ENCODE measurements around the gene PRG3.

The PRG3 gene

GRCh38 chr11:57380975-57381374, at the start of gene PRG3:
Gene PRG3 (minus strand): TSS chr11:57381150. CDS start chr11:57380708, 442 bp downstream.
- no peak within 1 kb of the TSS for H3K4me3 ChIP-seq (ENCODE audit: low read depth, low read length)
- H3K9me3 ChIP-seq (ENCODE audit: control insufficient read depth, insufficient read depth, low read length): no peaks in the 10 kb centered on the region
- no peaks in the 10 kb centered on the region; the same call in 1 of the 2 replicates for H3K4me1 ChIP-seq (ENCODE audit: control insufficient read depth, insufficient read depth, low read length)
- H3K27me3 ChIP-seq (ENCODE audit: control insufficient read depth, insufficient read depth, low read length): no peaks in the 10 kb centered on the region; the same call in 1 of the 2 replicates
- no peak within 1 kb of the TSS for H3K9ac ChIP-seq (ENCODE audit: low read depth, low read length)
- H3K27ac ChIP-seq (ENCODE audit: low read depth, low read length): no peak within 1 kb of the TSS
- no peaks in the 10 kb centered on the region for H3K36me3 ChIP-seq (ENCODE audit: control insufficient read depth, insufficient read depth, low read length)

- H3K36me3 ChIP-seq (ENCODE audit: control insufficient read depth, insufficient read depth, low read length): 0 out of 2 replicates have a peak, but pooled peaks cover 6% of the 10 kb centered on the region
- no peaks in the 10 kb centered on the region for H3K9me3 ChIP-seq (ENCODE audit: control insufficient read depth, insufficient read depth, low read length)
- no peak overlapping the region for H3K4me3 ChIP-seq (ENCODE audit: low read depth, low read length)
- peaks cover 29% of the 10 kb centered on the region for H3K27me3 ChIP-seq (ENCODE audit: control insufficient read depth, insufficient read depth, low read length)
- peaks cover 6% of the 10 kb centered on the region; the same call in 1 of the 2 replicates for H3K4me1 ChIP-seq (ENCODE audit: control insufficient read depth, insufficient read depth, low read length)
- H3K9ac ChIP-seq (ENCODE audit: low read depth, low read length): no peak overlapping the region
- H3K27ac ChIP-seq (ENCODE audit: low read depth, low read length): no peak overlapping the region
These were observed 49.0 kb upstream of the PRG3 start for GRCh38 chr11:57429946-57430345.

GRCh38 chr11:57428643-57429042, 47.7 kb upstream of the PRG3 start:
- no peak overlapping the region for H3K4me3 ChIP-seq (ENCODE audit: low read depth, low read length)
- peaks cover 13% of the 10 kb centered on the region for H3K36me3 ChIP-seq (ENCODE audit: control insufficient read depth, insufficient read depth, low read length)
- no peak overlapping the region for H3K9ac ChIP-seq (ENCODE audit: low read depth, low read length)
- H3K4me1 ChIP-seq (ENCODE audit: control insufficient read depth, insufficient read depth, low read length): peaks cover 6% of the 10 kb centered on the region; the same call in 1 of the 2 replicates
- H3K27me3 ChIP-seq (ENCODE audit: control insufficient read depth, insufficient read depth, low read length): peaks cover 29% of the 10 kb centered on the region
- H3K27ac ChIP-seq (ENCODE audit: low read depth, low read length): no peak overlapping the region
- H3K9me3 ChIP-seq (ENCODE audit: control insufficient read depth, insufficient read depth, low read length): no peaks in the 10 kb centered on the region

GRCh38 chr11:57427727-57428082, 46.8 kb upstream of the PRG3 start:
- H3K36me3 ChIP-seq (ENCODE audit: control insufficient read depth, insufficient read depth, low read length): peaks cover 14% of the 10 kb centered on the region
- peaks cover 29% of the 10 kb centered on the region for H3K27me3 ChIP-seq (ENCODE audit: control insufficient read depth, insufficient read depth, low read length)
- peaks cover 6% of the 10 kb centered on the region; the same call in 1 of the 2 replicates for H3K4me1 ChIP-seq (ENCODE audit: control insufficient read depth, insufficient read depth, low read length)
- no peak overlapping the region for H3K9ac ChIP-seq (ENCODE audit: low read depth, low read length)
- H3K9me3 ChIP-seq (ENCODE audit: control insufficient read depth, insufficient read depth, low read length): no peaks in the 10 kb centered on the region
- H3K27ac ChIP-seq (ENCODE audit: low read depth, low read length): no peak overlapping the region
- H3K4me3 ChIP-seq (ENCODE audit: low read depth, low read length): no peak overlapping the region

- Histone ChIP-seq H3K9me3 (ENCODE audit: control insufficient read depth, insufficient read depth, low read length) (no peaks in the 10 kb centered on the region), H3K27me3 (ENCODE audit: control insufficient read depth, insufficient read depth, low read length) (peaks cover 29% of the 10 kb centered on the region), H3K4me1 (ENCODE audit: control insufficient read depth, insufficient read depth, low read length) (peaks cover 6% of the 10 kb centered on the region; the same call in 1 of the 2 replicates), H3K36me3 (ENCODE audit: control insufficient read depth, insufficient read depth, low read length) (peaks cover 15% of the 10 kb centered on the region), H3K4me3 (ENCODE audit: low read depth, low read length) (peak within 1 kb of the TSS; percentile 55), H3K9ac (ENCODE audit: low read depth, low read length) (no peak within 1 kb of the TSS), H3K27ac (ENCODE audit: low read depth, low read length) (peak within 1 kb of the TSS; percentile 9)
These were observed 46.2 kb upstream of the PRG3 start, which contains the start of gene SLC43A3 for GRCh38 chr11:57426929-57427726. Gene SLC43A3 (minus strand): TSS chr11:57427121. CDS start chr11:57426172, 949 bp downstream.

GRCh38 chr11:57426439-57426928, 45.5 kb upstream of the PRG3 start:
- Histone ChIP-seq H3K4me1 (ENCODE audit: control insufficient read depth, insufficient read depth, low read length) (peaks cover 6% of the 10 kb centered on the region; the same call in 1 of the 2 replicates), H3K9ac (ENCODE audit: low read depth, low read length) (no peak overlapping the region), H3K27me3 (ENCODE audit: control insufficient read depth, insufficient read depth, low read length) (peaks cover 29% of the 10 kb centered on the region), H3K27ac (ENCODE audit: low read depth, low read length) (peak overlapping the region; percentile 9), H3K36me3 (ENCODE audit: control insufficient read depth, insufficient read depth, low read length) (peaks cover 15% of the 10 kb centered on the region), H3K4me3 (ENCODE audit: low read depth, low read length) (peak overlapping the region; percentile 55), H3K9me3 (ENCODE audit: control insufficient read depth, insufficient read depth, low read length) (no peaks in the 10 kb centered on the region)

GRCh38 chr11:57425565-57426438, 44.9 kb upstream of the PRG3 start:
- H3K9me3 ChIP-seq (ENCODE audit: control insufficient read depth, insufficient read depth, low read length): no peaks in the 10 kb centered on the region
- H3K36me3 ChIP-seq (ENCODE audit: control insufficient read depth, insufficient read depth, low read length): peaks cover 17% of the 10 kb centered on the region
- H3K9ac ChIP-seq (ENCODE audit: low read depth, low read length): no peak overlapping the region
- peaks cover 6% of the 10 kb centered on the region; the same call in 1 of the 2 replicates for H3K4me1 ChIP-seq (ENCODE audit: control insufficient read depth, insufficient read depth, low read length)
- peaks cover 29% of the 10 kb centered on the region for H3K27me3 ChIP-seq (ENCODE audit: control insufficient read depth, insufficient read depth, low read length)
- no peak overlapping the region for H3K27ac ChIP-seq (ENCODE audit: low read depth, low read length)
- H3K4me3 ChIP-seq (ENCODE audit: low read depth, low read length): peak overlapping the region; percentile 55; the same call in 1 of the 2 replicates

DNA sequence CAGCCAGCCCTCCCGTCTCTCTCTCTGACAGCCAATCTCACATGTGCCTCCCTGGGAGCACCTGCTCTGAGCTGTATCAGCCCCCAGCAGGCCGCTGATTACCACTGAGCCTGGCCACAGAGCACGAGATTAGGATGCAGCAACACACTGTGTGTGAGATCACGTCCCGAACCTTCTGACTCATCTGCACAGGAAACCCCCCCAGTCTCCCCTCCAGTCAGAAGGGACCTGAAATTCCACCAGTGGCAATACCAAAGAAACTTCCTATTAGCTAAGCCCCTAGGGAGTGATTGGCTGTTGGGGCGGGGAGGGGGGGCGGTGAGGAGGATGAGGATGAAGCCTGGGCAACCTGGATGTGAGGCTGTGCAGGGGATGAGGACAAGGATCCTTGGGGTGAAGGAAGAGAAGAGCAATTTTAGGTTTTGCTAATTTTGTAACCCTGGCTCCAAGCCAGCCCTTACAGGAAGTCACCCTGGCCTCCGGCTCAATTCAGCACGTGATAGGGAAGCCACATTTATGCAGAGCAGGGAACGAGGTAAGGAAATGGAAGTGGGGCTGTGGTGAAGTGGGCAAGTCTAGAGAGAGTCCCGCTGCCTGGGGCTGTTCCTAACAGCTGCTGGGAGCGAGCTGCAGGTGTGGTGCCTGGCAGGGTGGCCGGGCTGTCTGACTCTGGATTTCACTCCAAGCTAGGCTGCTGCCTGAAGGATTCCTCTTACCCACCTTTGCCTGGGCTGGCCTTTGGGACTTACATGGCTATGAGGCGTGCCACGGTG, 44.0 kb upstream of the PRG3 start:
- H3K9me3 ChIP-seq (ENCODE audit: control insufficient read depth, insufficient read depth, low read length): no peaks in the 10 kb centered on the region
- no peak overlapping the region for H3K27ac ChIP-seq (ENCODE audit: low read depth, low read length)
- no peak overlapping the region for H3K4me3 ChIP-seq (ENCODE audit: low read depth, low read length)
- peaks cover 24% of the 10 kb centered on the region for H3K36me3 ChIP-seq (ENCODE audit: control insufficient read depth, insufficient read depth, low read length)
- H3K27me3 ChIP-seq (ENCODE audit: control insufficient read depth, insufficient read depth, low read length): peaks cover 29% of the 10 kb centered on the region
- no peak overlapping the region for H3K9ac ChIP-seq (ENCODE audit: low read depth, low read length)
- H3K4me1 ChIP-seq (ENCODE audit: control insufficient read depth, insufficient read depth, low read length): peaks cover 6% of the 10 kb centered on the region; the same call in 1 of the 2 replicates

- H3K36me3 ChIP-seq (ENCODE audit: control insufficient read depth, insufficient read depth, low read length): peaks cover 27% of the 10 kb centered on the region
- H3K4me1 ChIP-seq (ENCODE audit: control insufficient read depth, insufficient read depth, low read length): peaks cover 6% of the 10 kb centered on the region; the same call in 1 of the 2 replicates
- no peaks in the 10 kb centered on the region for H3K9me3 ChIP-seq (ENCODE audit: control insufficient read depth, insufficient read depth, low read length)
- no peak overlapping the region for H3K27ac ChIP-seq (ENCODE audit: low read depth, low read length)
- H3K9ac ChIP-seq (ENCODE audit: low read depth, low read length): no peak overlapping the region
- H3K27me3 ChIP-seq (ENCODE audit: control insufficient read depth, insufficient read depth, low read length): peaks cover 23% of the 10 kb centered on the region
- no peak overlapping the region for H3K4me3 ChIP-seq (ENCODE audit: low read depth, low read length)
These were observed 43.3 kb upstream of the PRG3 start for GRCh38 chr11:57424137-57424791.

GRCh38 chr11:57422669-57423068, 41.7 kb upstream of the PRG3 start:
- H3K9ac ChIP-seq (ENCODE audit: low read depth, low read length): no peak overlapping the region
- H3K36me3 ChIP-seq (ENCODE audit: control insufficient read depth, insufficient read depth, low read length): peaks cover 36% of the 10 kb centered on the region
- peaks cover 6% of the 10 kb centered on the region; the same call in 1 of the 2 replicates for H3K4me1 ChIP-seq (ENCODE audit: control insufficient read depth, insufficient read depth, low read length)
- peaks cover 11% of the 10 kb centered on the region; the same call in 1 of the 2 replicates for H3K27me3 ChIP-seq (ENCODE audit: control insufficient read depth, insufficient read depth, low read length)
- no peak overlapping the region for H3K4me3 ChIP-seq (ENCODE audit: low read depth, low read length)
- no peak overlapping the region for H3K27ac ChIP-seq (ENCODE audit: low read depth, low read length)
- no peaks in the 10 kb centered on the region for H3K9me3 ChIP-seq (ENCODE audit: control insufficient read depth, insufficient read depth, low read length)
